Sigmoid colon (tissue), 7 donors: ENCODE results near the gene EVA1C. TPM values are rescaled to one million over a fixed set of nuclear protein-coding genes. Genes with fewer than 3 reads are reported as not detected.

Experiments
- DNase-seq: peaks from one replicate; pipeline ENCODE4 v3.0.0-alpha.2; 2019
- H3K27ac ChIP-seq, 4 donors: fragments of 200-600 bp; sonication (generic); one replicate each; pipeline ENCODE4 v1.5.1; 2016 to 2019; ENCODE audit warnings: mild to moderate bottlenecking in 1 of 4
- H3K27me3 ChIP-seq, 3 donors: fragments of 200-600 bp; sonication (generic); one replicate each; pipeline ENCODE4 v1.5.1; 2019; ENCODE audit warnings: mild to moderate bottlenecking in 1 of 3
- H3K36me3 ChIP-seq, 4 donors: fragments of 200-600 bp; sonication (generic); one replicate each; pipeline ENCODE4 v1.5.1; 2016 to 2019
- H3K4me1 ChIP-seq, 4 donors: fragments of 200-600 bp; sonication (generic); one replicate each; pipeline ENCODE4 v1.5.1; 2017 to 2019
- H3K4me3 ChIP-seq, 4 donors: fragments of 200-600 bp; sonication (generic); one replicate each; pipeline ENCODE4 v1.5.1; 2017 to 2019; ENCODE audit warnings: mild to moderate bottlenecking in 2 of 4, moderate library complexity in 1 of 4
- H3K9me3 ChIP-seq, 4 donors: fragments of 200-600 bp in 3 of 4; sonication (generic) in 3 of 4; one replicate each; pipeline versions ENCODE4 v1.5.1 to v1.6.1; 2013 to 2019
- EP300 ChIP-seq, 4 donors: sonication (generic); formaldehyde crosslinking; IDR thresholded peaks; one replicate each; pipeline ENCODE4 v1.6.1; 2017; ENCODE audit warnings: antibody characterized with exemption in 4 of 4
- POLR2A ChIP-seq, 2 donors: fragments of 450-650 bp; IDR thresholded peaks; one replicate each; pipeline ENCODE4 v1.6.1; 2016; ENCODE audit warnings: antibody characterized with exemption in 2 of 2, mild to moderate bottlenecking in 2 of 2, moderate library complexity in 2 of 2
- POLR2AphosphoS5 ChIP-seq, 4 donors: sonication (generic); formaldehyde crosslinking; IDR thresholded peaks; one replicate each; pipeline ENCODE4 v1.6.1; 2017; ENCODE audit warnings: antibody characterized with exemption in 4 of 4
- WGBS, 2 donors: extraction: QIAGEN DNeasy Blood & Tissue Kit; methylation state at CpG; one replicate each; pipeline ENCODE4 v1.1.7; 2013; 5-methylcytosine and 5-hydroxymethylcytosine counted together
- intact Hi-C: fragments of 100-400 bp; cut with DNase I; formaldehyde crosslinking; loops from one replicate; pipeline ENCODE4 v1.15.1; 2023
- polyA plus RNA-seq, 3 donors: library from polyadenylated mRNA; stranded (reverse); fragments of 200-250 nt; gene quantifications; one replicate each; pipeline ENCODE4 v1.2.3, GENCODE V29; 2013
- total RNA-seq, 4 donors: library from RNA; depleted of rRNA; stranded (reverse); fragments of >200 nt; gene quantifications; one replicate each; pipeline ENCODE4 v1.1.0, GENCODE V29; 2016
- TF ChIP-seq, protein P1 (sequence below), 4 experiments: fragments of 450-650 bp in 3 of 4; fragments of 200-600 bp in 1 of 4; IDR thresholded peaks; one replicate each; pipeline ENCODE4 v1.5.1; 2016 to 2019; ENCODE audit warnings: antibody characterized with exemption in 4 of 4, mild to moderate bottlenecking in 3 of 4, moderate library complexity in 2 of 4
- donor health status: healthy with polysubstance abuse.
- donor health status: Bipolar disorder and iron deficiency.
- donor health status: healthy.

The EVA1C gene
- total and polyA plus RNA-seq, 7 donors, result 3.5 to 53.8 (median 32.1) TPM

DNA sequence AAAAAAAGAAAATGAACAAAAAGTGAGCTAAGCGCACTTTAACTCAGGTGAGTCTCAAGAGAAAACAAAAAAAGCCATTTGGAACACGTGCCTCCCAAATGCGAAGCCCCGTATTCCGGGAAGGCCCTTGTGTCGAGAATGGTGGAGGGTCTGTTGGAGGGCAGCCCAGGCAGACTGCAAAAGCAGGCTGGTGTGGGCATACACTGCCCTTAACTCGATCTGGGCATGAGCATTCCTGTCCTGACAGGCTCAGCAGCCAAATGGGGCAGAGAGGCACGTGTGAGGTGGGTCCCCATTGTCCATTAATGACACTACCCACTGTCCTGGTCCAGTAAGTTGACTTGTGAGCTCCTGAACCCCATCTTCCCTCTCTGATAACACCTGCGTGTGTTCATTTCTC, 57.7 kb downstream of the EVA1C start:
- H3K27me3 ChIP-seq, result no peaks in the 10 kb centered on the region
- H3K4me1 ChIP-seq, result peaks cover 0 to 8% (median 8%) of the 10 kb centered on the region in 4 donors
- H3K9me3 ChIP-seq, result no peaks in the 10 kb centered on the region
- H3K4me3 ChIP-seq, result no peak overlapping the region
- no peak overlapping the region for H3K27ac ChIP-seq
- no peak for TF ChIP-seq POLR2A (IDR thresholded peaks at IDR 0.05)
- no peak for TF ChIP-seq EP300 (IDR thresholded peaks at IDR 0.05)
- no peak for TF ChIP-seq POLR2AphosphoS5 (IDR thresholded peaks at IDR 0.05)
- TF ChIP-seq, protein P1, sequence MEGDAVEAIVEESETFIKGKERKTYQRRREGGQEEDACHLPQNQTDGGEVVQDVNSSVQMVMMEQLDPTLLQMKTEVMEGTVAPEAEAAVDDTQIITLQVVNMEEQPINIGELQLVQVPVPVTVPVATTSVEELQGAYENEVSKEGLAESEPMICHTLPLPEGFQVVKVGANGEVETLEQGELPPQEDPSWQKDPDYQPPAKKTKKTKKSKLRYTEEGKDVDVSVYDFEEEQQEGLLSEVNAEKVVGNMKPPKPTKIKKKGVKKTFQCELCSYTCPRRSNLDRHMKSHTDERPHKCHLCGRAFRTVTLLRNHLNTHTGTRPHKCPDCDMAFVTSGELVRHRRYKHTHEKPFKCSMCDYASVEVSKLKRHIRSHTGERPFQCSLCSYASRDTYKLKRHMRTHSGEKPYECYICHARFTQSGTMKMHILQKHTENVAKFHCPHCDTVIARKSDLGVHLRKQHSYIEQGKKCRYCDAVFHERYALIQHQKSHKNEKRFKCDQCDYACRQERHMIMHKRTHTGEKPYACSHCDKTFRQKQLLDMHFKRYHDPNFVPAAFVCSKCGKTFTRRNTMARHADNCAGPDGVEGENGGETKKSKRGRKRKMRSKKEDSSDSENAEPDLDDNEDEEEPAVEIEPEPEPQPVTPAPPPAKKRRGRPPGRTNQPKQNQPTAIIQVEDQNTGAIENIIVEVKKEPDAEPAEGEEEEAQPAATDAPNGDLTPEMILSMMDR (IDR thresholded peaks at IDR 0.05), result no peak
- WGBS, 2 donors, result 92 to 94% methylated on average over 9 of the region's 9 CpGs
- H3K36me3 ChIP-seq, result peaks cover 9 to 70% (median 14%) of the 10 kb centered on the region in 4 donors
- intact Hi-C loops, result no loop called here
- no peak for DNase-seq

DNA sequence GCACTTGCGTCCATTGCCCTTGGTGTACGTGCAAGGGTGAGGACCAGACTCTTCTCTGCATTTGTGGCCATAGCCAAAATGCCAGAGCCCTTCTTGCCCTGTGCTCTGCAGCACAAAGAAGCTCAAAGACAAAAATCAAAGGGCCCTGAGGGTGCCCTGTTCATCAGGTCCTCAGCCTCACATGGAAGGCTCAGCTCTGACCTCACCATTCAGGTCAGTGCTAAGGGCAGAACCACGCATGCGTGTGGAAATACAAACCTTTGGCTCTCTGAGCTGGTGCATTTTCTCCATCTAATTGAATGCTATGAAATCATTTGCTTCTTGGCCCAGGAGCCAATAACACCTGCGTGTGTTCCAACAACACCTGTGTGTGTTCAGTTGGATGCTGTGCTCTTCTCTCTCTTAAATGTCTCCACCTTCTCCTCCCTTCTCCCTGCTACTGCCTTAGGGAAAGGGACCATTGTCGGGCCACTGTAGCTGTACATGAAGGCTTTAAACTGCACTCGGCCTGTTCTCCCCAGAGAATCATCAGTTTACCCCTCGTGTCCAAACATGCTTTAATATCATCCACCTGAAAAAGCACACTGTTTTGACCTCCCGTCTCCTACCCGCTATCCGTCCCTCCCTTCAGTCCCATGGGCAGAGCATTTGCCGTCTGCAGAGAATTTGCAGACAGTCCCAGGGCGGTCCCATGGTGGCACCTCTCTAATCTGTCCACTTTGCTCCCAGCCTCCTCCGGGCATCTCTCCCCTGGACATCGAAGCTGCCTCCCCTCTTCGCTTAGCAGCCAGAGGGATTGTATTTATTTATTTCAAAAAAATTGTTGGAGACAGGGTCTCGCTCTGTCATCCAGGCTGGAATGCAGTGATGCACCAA, 60.6 kb downstream of the EVA1C start:
- peaks cover 9 to 56% (median 13%) of the 10 kb centered on the region in 4 donors for H3K36me3 ChIP-seq
- intact Hi-C loops, result no loop called here

DNA sequence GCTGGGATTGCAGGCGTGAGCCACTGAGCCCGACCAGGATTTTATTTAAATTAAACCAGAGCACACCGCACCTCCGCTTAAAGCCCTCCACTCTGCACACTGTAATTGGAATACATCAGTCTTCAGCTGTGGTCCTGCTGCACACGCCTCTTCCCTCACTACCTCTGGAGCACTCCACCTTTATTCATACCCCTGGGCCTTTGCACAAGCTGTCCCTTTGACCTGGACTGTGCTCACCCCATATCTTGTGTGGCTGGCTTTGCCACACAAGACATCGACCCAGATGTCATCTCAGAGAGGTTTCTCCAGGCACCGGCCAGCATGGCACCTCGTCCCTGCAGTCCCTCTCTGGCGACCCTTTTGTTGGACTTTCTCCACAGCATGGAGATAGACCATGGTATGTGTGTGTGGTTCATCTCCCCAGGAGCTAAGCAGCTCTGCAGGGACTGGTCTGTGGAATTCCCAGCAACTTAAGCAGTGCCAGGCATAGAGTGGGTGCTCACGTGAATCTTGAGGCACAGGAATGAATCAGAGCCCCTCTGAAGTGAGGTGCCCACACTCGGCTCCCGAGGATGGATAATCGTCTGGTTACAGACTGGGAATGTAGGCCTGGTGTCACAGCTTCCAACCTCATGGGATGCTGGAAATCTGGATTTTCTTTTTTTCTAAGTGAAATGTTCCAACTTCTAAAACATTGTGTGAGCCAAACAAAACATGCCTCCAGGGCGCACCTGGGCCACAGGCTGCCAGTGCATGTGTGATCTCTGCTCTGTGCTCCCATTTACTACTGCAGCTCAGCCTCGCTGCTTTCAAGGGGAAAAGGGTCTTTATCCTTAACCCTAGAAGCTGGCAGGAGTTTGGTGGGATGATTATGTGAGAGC, 61.9 kb downstream of the EVA1C start:
- DNase-seq, result no peak
- WGBS, 2 donors, result 92 to 94% methylated on average over 15 of the region's 15 CpGs
- Histone ChIP-seq H3K27me3 (no peaks in the 10 kb centered on the region), H3K27ac (peak overlapping the region in 3 of 4 donors; percentile 9 to 49 (median 41)), H3K4me3 (no peak overlapping the region), H3K4me1 (peaks cover 0 to 10% (median 8%) of the 10 kb centered on the region in 4 donors), H3K9me3 (no peaks in the 10 kb centered on the region), H3K36me3 (peaks cover 0 to 43% (median 8%) of the 10 kb centered on the region in 4 donors)
- TF ChIP-seq POLR2AphosphoS5 (IDR thresholded peaks at IDR 0.05), result no peak
- TF ChIP-seq, protein P1 (IDR thresholded peaks at IDR 0.05), result no peak
- no peak for TF ChIP-seq EP300 (IDR thresholded peaks at IDR 0.05)
- no peak for TF ChIP-seq POLR2A (IDR thresholded peaks at IDR 0.05)
- intact Hi-C loops, result no loop called here

More for the DNA sequence above, 60.6 kb downstream of the EVA1C start:
- WGBS, 2 donors, result 94 to 95% methylated on average over 17 of the region's 17 CpGs
- H3K27ac ChIP-seq, result no peak overlapping the region
- no peak overlapping the region for H3K4me3 ChIP-seq
- H3K4me1 ChIP-seq, result peaks cover 0 to 10% (median 8%) of the 10 kb centered on the region in 4 donors
- no peak for DNase-seq
- no peaks in the 10 kb centered on the region for H3K9me3 ChIP-seq
- no peaks in the 10 kb centered on the region for H3K27me3 ChIP-seq
- TF ChIP-seq POLR2AphosphoS5 (IDR thresholded peaks at IDR 0.05), result no peak
- TF ChIP-seq, protein P1 (IDR thresholded peaks at IDR 0.05), result no peak

DNA sequence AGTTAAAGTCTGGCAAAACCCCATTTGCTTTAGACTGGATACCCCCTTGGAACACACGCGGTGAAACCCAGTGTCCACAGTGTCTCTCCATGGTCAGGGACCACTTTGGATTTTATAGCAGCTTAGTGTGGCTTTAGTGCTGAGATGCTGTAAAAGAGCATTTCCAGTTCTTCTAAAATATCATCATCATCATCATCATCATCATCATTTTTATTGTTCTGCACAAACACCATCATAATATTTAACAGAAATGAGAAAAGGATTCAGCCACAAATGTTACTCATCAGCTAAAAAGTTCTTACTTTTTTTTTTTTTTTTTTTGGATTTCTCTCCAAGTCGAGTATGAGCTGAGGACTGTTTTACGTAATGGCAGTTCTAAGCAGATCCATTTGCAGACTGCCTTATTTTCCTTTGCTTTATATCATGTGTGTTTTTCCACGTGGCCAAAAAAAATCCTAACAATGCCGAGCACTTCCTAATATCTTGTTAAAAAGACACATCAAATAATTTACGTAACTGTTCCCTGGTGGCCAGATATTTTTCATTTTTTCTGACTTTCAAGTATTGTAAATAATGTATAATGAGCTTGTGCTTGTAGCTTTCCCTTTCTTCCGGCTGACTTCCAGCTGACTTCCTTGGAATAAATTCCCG, 62.8 kb downstream of the EVA1C start:
- TF ChIP-seq EP300 (IDR thresholded peaks at IDR 0.05), result no peak
- no peak for TF ChIP-seq POLR2AphosphoS5 (IDR thresholded peaks at IDR 0.05)
- TF ChIP-seq, protein P1 (IDR thresholded peaks at IDR 0.05), result no peak
- H3K36me3 ChIP-seq, result peaks cover 0 to 34% (median 2%) of the 10 kb centered on the region in 4 donors
- H3K9me3 ChIP-seq, result no peaks in the 10 kb centered on the region
- no peak overlapping the region for H3K4me3 ChIP-seq
- intact Hi-C loops, result no loop called here
- 30 to 64% methylated on average over 9 of the region's 9 CpGs for WGBS, 2 donors
- H3K4me1 ChIP-seq, result peaks cover 0 to 10% (median 8%) of the 10 kb centered on the region in 4 donors
- H3K27ac ChIP-seq, result peak overlapping the region; percentile 3 to 49 (median 26)
- DNase-seq, result no peak
- no peaks in the 10 kb centered on the region for H3K27me3 ChIP-seq
